NCI-H510A treated with DMSO at 0.1 percent for 48 hours (cell line): Measurements from ENCODE around the gene RAD54L.
"Not testable (repeated sequence)": the region's sequence is repeated elsewhere in the genome, so short reads cannot be mapped to it uniquely, and the experiment has no call there.

Experiments
- DNase-seq: peaks from one replicate; lab custom pipeline; 2025; lab: John Stamatoyannopoulos, UW

Gene RAD54L

GRCh38 chr1:46285730-46286477, 38.3 kb downstream of the RAD54L start:
- DNase-seq: peak; percentile 90

GRCh38 chr1:46288485-46289133, 41.0 kb downstream of the RAD54L start:
- DNase-seq: no peak

- DNase-seq: no peak
Observed at GRCh38 chr1:46289134-46289494, 41.6 kb downstream of the RAD54L start.

GRCh38 chr1:46289976-46290375, 42.4 kb downstream of the RAD54L start:
- no peak for DNase-seq

- no peak for DNase-seq
Observed at GRCh38 chr1:46295306-46295705, 47.7 kb downstream of the RAD54L start.

- no peak for DNase-seq
Observed at GRCh38 chr1:46298387-46298786, 50.8 kb downstream of the RAD54L start.

- DNase-seq: no peak
Observed at GRCh38 chr1:46300673-46301405, 53.3 kb downstream of the RAD54L start.

GRCh38 chr1:46301406-46301807, 53.8 kb downstream of the RAD54L start:
- DNase-seq: no peak

GRCh38 chr1:46301808-46302640, 54.5 kb downstream of the RAD54L start:
- DNase-seq: no peak

- DNase-seq: no peak
Observed at GRCh38 chr1:46302641-46303037, 55.1 kb downstream of the RAD54L start.

GRCh38 chr1:46303038-46303871, 55.7 kb downstream of the RAD54L start, which contains the start of the genes LRRC41 and UQCRH:
LRRC41 (minus strand) TSS chr1:46303616; CDS start chr1:46303322, 294 bp downstream.
UQCRH (plus strand) TSS chr1:46303698; CDS start chr1:46303767, 69 bp downstream.
- peak; percentile 98 for DNase-seq

GRCh38 chr1:46303872-46304326, 56.3 kb downstream of the RAD54L start:
- no peak for DNase-seq

- DNase-seq: no peak
Observed at GRCh38 chr1:46306159-46306530, 58.6 kb downstream of the RAD54L start.

- DNase-seq: no peak
Observed at GRCh38 chr1:46309401-46310159, 62.0 kb downstream of the RAD54L start.

- DNase-seq: no peak
Observed at GRCh38 chr1:46310321-46310720, 62.8 kb downstream of the RAD54L start.

GRCh38 chr1:46315669-46316403, 68.3 kb downstream of the RAD54L start:
- no peak for DNase-seq

GRCh38 chr1:46317323-46317722, 69.8 kb downstream of the RAD54L start:
- no peak for DNase-seq

GRCh38 chr1:46319301-46319700, 71.7 kb downstream of the RAD54L start:
- DNase-seq: not testable (repeated sequence)
